Bone marrow (tissue), 2 donors: ENCODE data around the gene PRG3.
"Not testable (repeated sequence)": the region's sequence is repeated elsewhere in the genome, so short reads cannot be mapped to it uniquely, and the experiment has no call there.

Experiments
- DNase-seq, 2 donors: peaks; one replicate each; lab custom pipeline; 2025; lab: John Stamatoyannopoulos, UW

Gene PRG3

GRCh38 chr11:57387289-57388030 lies 6.5 kb upstream of the PRG3 start:
- peak in 1 of 2 donors; percentile 40 for DNase-seq

GRCh38 chr11:57386178-57386940 lies 5.4 kb upstream of the PRG3 start:
- no peak for DNase-seq

- DNase-seq = no peak
Observed at GRCh38 chr11:57379732-57380131, 1.2 kb downstream of the PRG3 start.

GRCh38 chr11:57378186-57378585 lies 2.8 kb downstream of the PRG3 start:
- no peak for DNase-seq

- no peak for DNase-seq
Observed at GRCh38 chr11:57377107-57377506, 3.8 kb downstream of the PRG3 start.

GRCh38 chr11:57376095-57377090 lies 4.6 kb downstream of the PRG3 start:
- no peak for DNase-seq

- no peak for DNase-seq
Observed at GRCh38 chr11:57375490-57375889, 5.5 kb downstream of the PRG3 start.

- no peak for DNase-seq
Observed at GRCh38 chr11:57374966-57375365, 6.0 kb downstream of the PRG3 start.

- DNase-seq = no peak
Observed at GRCh38 chr11:57373146-57373545, 7.8 kb downstream of the PRG3 start.

GRCh38 chr11:57370941-57371340 lies 10.0 kb downstream of the PRG3 start:
- no peak for DNase-seq

- no peak for DNase-seq
Observed at GRCh38 chr11:57370251-57370650, 10.7 kb downstream of the PRG3 start.

- no peak for DNase-seq
Observed at GRCh38 chr11:57368845-57369232, 12.1 kb downstream of the PRG3 start.

- DNase-seq = no peak
Observed at GRCh38 chr11:57368106-57368844, 12.7 kb downstream of the PRG3 start.

GRCh38 chr11:57364851-57365660 lies 15.9 kb downstream of the PRG3 start:
- no peak for DNase-seq

- no peak for DNase-seq
Observed at GRCh38 chr11:57363131-57364080, 17.5 kb downstream of the PRG3 start.

GRCh38 chr11:57361926-57362325 lies 19.0 kb downstream of the PRG3 start:
- no peak for DNase-seq

GRCh38 chr11:57361420-57361819 lies 19.5 kb downstream of the PRG3 start:
- DNase-seq = not testable (repeated sequence)

- DNase-seq = no peak
Observed at GRCh38 chr11:57360991-57361390, 20.0 kb downstream of the PRG3 start.

GRCh38 chr11:57359896-57360690 lies 20.9 kb downstream of the PRG3 start:
- no peak for DNase-seq
